HEK293 (cell line): ENCODE results near the gene HBEGF.

Source experiments
- EGR2 ChIP-seq: fragments of 450-650 bp; formaldehyde crosslinking; IDR thresholded peaks from 2 replicates; pipeline ENCODE4 v1.5.1; 2016; ENCODE audit warnings: low read depth, missing biosample characterization, missing genetic modification characterization
- GLIS1 ChIP-seq: fragments of 450-650 bp; formaldehyde crosslinking; IDR thresholded peaks from 2 replicates; pipeline ENCODE4 v1.5.1; 2016; ENCODE audit warnings: missing biosample characterization, missing genetic modification characterization
- IKZF3 ChIP-seq: fragments of 450-650 bp; IDR thresholded peaks from 2 replicates; pipeline ENCODE4 v1.5.0; 2018; ENCODE audit warnings: missing biosample characterization, mild to moderate bottlenecking, missing genetic modification characterization, moderate library complexity
- KLF1 ChIP-seq: fragments of 450-650 bp; formaldehyde crosslinking; IDR thresholded peaks from 2 replicates; pipeline ENCODE4 v1.5.1; 2016; ENCODE audit warnings: missing biosample characterization, missing genetic modification characterization
- KLF10 ChIP-seq: fragments of 450-650 bp; IDR thresholded peaks from 2 replicates; pipeline ENCODE4 v1.5.1; 2018; ENCODE audit warnings: missing biosample characterization, mild to moderate bottlenecking, missing genetic modification characterization
- KLF16 ChIP-seq: fragments of 450-650 bp; formaldehyde crosslinking; IDR thresholded peaks from 2 replicates; pipeline ENCODE4 v1.5.1; 2017; ENCODE audit warnings: missing biosample characterization, missing genetic modification characterization
- MEIS1 ChIP-seq: sonication (generic); formaldehyde crosslinking; IDR thresholded peaks from 2 replicates; pipeline ENCODE4 v1.8.1; 2022; ENCODE audit warnings: missing genetic modification reagents, mild to moderate bottlenecking, borderline replicate concordance
- MZF1 ChIP-seq: fragments of 450-650 bp; formaldehyde crosslinking; IDR thresholded peaks from 2 replicates; pipeline ENCODE4 v1.5.1; 2017; ENCODE audit warnings: missing biosample characterization, missing genetic modification characterization, borderline replicate concordance
- PRDM1 ChIP-seq: fragments of 450-650 bp; formaldehyde crosslinking; IDR thresholded peaks from 2 replicates; pipeline ENCODE4; 2016; ENCODE audit warnings: missing biosample characterization, missing genetic modification characterization
- SP2 ChIP-seq: fragments of 450-650 bp; formaldehyde crosslinking; IDR thresholded peaks from 2 replicates; pipeline ENCODE4 v1.5.1; 2016; ENCODE audit warnings: missing biosample characterization, missing genetic modification characterization
- SP3 ChIP-seq: fragments of 450-650 bp; formaldehyde crosslinking; IDR thresholded peaks from 2 replicates; pipeline ENCODE4 v1.5.1; 2016; ENCODE audit warnings: missing biosample characterization, missing genetic modification characterization
- ZBTB48 ChIP-seq: fragments of 450-650 bp; formaldehyde crosslinking; IDR thresholded peaks from 2 replicates; pipeline ENCODE4 v1.5.1; 2016; ENCODE audit warnings: missing biosample characterization, missing genetic modification characterization
- ZFHX2 ChIP-seq: fragments of 450-650 bp; formaldehyde crosslinking; conservative IDR thresholded peaks from 2 replicates; pipeline ENCODE4 v1.5.1; 2016; ENCODE audit warnings: missing biosample characterization, missing genetic modification characterization
- ZNF10 ChIP-seq: fragments of 450-650 bp; formaldehyde crosslinking; IDR thresholded peaks from 2 replicates; pipeline ENCODE4 v1.5.1; 2017; ENCODE audit warnings: missing biosample characterization, missing genetic modification characterization
- ZNF266 ChIP-seq: fragments of 450-650 bp; formaldehyde crosslinking; IDR thresholded peaks from 2 replicates; pipeline ENCODE4 v1.5.1; 2016; ENCODE audit warnings: missing biosample characterization, missing genetic modification characterization, low read depth
- ZNF274 ChIP-seq, 2 experiments: fragments of 200-500 bp in 1 of 2; fragments of 450-650 bp in 1 of 2; sonication (Bioruptor generic) in 1 of 2; formaldehyde crosslinking in 1 of 2; IDR thresholded peaks; 2 replicates each; pipeline versions ENCODE4 v1.5.1 to v1.6.1; 2014 to 2016; ENCODE audit warnings: borderline replicate concordance in 1 of 2, inconsistent platforms in 1 of 2, low read length in 1 of 2, missing biosample characterization in 1 of 2, missing genetic modification characterization in 1 of 2
- ZNF324 ChIP-seq: fragments of 450-650 bp; formaldehyde crosslinking; IDR thresholded peaks from 2 replicates; pipeline ENCODE4 v1.5.1; 2016; ENCODE audit warnings: missing biosample characterization, missing genetic modification characterization
- ZNF426 ChIP-seq: fragments of 450-650 bp; formaldehyde crosslinking; IDR thresholded peaks from 2 replicates; pipeline ENCODE4 v1.5.1; 2017; ENCODE audit warnings: missing biosample characterization, missing genetic modification characterization, mild to moderate bottlenecking, inconsistent platforms, moderate library complexity
- ZNF610 ChIP-seq: fragments of 450-650 bp; formaldehyde crosslinking; IDR thresholded peaks from 2 replicates; pipeline ENCODE4 v1.5.1; 2016; ENCODE audit warnings: missing biosample characterization, missing genetic modification characterization, borderline replicate concordance
- TF ChIP-seq, protein P1 (sequence below): fragments of 450-650 bp; formaldehyde crosslinking; IDR thresholded peaks from 2 replicates; pipeline ENCODE4 v1.5.1; 2016; ENCODE audit warnings: missing biosample characterization, missing genetic modification characterization
- TF ChIP-seq, protein P2 (sequence below): fragments of 450-650 bp; formaldehyde crosslinking; optimal IDR thresholded peaks from 2 replicates; pipeline ENCODE3; 2016; ENCODE audit warnings: missing biosample characterization, mild to moderate bottlenecking, missing genetic modification characterization
- TF ChIP-seq, protein P3 (sequence below): fragments of 450-650 bp; formaldehyde crosslinking; IDR thresholded peaks from 2 replicates; pipeline ENCODE4 v1.5.1; 2016; ENCODE audit warnings: missing biosample characterization, missing genetic modification characterization
- TF ChIP-seq, protein P4 (sequence below): fragments of 450-650 bp; formaldehyde crosslinking; IDR thresholded peaks from 2 replicates; pipeline ENCODE4 v1.5.1; 2016; ENCODE audit warnings: missing biosample characterization, missing genetic modification characterization, borderline replicate concordance
- TF ChIP-seq, protein P5 (sequence below): fragments of 450-650 bp; formaldehyde crosslinking; IDR thresholded peaks from 2 replicates; pipeline ENCODE4 v1.5.1; 2016; ENCODE audit warnings: missing biosample characterization, missing genetic modification characterization
- TF ChIP-seq, protein P6 (sequence below): fragments of 450-650 bp; formaldehyde crosslinking; IDR thresholded peaks from 2 replicates; pipeline ENCODE4 v1.5.1; 2016; ENCODE audit warnings: missing biosample characterization, missing genetic modification characterization

Gene HBEGF

DNA sequence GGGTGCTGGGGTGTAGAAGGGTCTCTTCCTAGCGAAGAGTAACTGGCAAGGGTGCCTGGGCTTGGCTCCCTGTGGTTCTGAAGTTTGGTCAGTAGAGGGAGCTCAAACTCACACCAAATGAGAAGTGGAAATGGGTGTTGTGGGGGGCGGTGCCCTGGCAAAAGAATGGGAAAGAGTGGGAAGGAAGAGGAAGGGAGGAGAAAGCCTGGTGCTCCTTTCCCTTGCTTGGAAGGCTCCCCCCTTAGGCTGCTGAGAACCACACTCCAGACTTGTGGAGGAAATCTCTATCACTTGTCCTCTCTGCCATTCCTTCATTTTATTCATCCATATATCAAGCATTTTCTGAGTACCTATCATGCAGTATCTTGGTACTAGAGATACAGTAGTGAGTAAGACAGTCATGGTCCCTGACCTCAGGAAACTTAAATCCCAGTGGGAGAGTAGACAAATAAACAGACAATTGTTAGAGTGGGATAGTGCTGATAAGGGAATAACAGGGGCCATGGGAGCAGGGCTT, 26.6 kb upstream of the HBEGF start (continued):
- TF ChIP-seq MZF1 (tag by site-specific recombination), result no peak
- TF ChIP-seq, protein P1, sequence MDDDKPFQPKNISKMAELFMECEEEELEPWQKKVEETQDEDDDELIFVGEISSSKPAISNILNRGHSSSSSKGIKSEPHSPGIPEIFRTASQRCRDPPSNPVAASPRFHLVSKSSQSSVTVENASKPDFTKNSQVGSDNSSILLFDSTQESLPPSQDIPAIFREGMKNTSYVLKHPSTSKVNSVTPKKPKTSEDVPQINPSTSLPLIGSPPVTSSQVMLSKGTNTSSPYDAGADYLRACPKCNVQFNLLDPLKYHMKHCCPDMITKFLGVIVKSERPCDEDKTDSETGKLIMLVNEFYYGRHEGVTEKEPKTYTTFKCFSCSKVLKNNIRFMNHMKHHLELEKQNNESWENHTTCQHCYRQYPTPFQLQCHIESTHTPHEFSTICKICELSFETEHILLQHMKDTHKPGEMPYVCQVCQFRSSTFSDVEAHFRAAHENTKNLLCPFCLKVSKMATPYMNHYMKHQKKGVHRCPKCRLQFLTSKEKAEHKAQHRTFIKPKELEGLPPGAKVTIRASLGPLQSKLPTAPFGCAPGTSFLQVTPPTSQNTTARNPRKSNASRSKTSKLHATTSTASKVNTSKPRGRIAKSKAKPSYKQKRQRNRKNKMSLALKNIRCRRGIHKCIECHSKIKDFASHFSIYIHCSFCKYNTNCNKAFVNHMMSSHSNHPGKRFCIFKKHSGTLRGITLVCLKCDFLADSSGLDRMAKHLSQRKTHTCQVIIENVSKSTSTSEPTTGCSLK (tag by site-specific recombination), result no peak
- no peak for TF ChIP-seq ZNF10 (tag by site-specific recombination)
- TF ChIP-seq, protein P2, sequence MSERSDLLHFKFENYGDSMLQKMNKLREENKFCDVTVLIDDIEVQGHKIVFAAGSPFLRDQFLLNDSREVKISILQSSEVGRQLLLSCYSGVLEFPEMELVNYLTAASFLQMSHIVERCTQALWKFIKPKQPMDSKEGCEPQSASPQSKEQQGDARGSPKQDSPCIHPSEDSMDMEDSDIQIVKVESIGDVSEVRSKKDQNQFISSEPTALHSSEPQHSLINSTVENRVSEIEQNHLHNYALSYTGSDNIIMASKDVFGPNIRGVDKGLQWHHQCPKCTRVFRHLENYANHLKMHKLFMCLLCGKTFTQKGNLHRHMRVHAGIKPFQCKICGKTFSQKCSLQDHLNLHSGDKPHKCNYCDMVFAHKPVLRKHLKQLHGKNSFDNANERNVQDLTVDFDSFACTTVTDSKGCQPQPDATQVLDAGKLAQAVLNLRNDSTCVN (tag by site-specific recombination), result peak; percentile 3
- TF ChIP-seq IKZF3 (tag by site-specific recombination), result peak; percentile 85
- TF ChIP-seq ZNF426 (tag by site-specific recombination), result no peak
- peak; percentile 78 for TF ChIP-seq GLIS1 (tag by site-specific recombination)
- TF ChIP-seq PRDM1, result peak; percentile 97
- TF ChIP-seq, protein P3, sequence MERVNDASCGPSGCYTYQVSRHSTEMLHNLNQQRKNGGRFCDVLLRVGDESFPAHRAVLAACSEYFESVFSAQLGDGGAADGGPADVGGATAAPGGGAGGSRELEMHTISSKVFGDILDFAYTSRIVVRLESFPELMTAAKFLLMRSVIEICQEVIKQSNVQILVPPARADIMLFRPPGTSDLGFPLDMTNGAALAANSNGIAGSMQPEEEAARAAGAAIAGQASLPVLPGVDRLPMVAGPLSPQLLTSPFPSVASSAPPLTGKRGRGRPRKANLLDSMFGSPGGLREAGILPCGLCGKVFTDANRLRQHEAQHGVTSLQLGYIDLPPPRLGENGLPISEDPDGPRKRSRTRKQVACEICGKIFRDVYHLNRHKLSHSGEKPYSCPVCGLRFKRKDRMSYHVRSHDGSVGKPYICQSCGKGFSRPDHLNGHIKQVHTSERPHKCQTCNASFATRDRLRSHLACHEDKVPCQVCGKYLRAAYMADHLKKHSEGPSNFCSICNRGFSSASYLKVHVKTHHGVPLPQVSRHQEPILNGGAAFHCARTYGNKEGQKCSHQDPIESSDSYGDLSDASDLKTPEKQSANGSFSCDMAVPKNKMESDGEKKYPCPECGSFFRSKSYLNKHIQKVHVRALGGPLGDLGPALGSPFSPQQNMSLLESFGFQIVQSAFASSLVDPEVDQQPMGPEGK (tag by site-specific recombination), result peak; percentile 84
- TF ChIP-seq, protein P4, sequence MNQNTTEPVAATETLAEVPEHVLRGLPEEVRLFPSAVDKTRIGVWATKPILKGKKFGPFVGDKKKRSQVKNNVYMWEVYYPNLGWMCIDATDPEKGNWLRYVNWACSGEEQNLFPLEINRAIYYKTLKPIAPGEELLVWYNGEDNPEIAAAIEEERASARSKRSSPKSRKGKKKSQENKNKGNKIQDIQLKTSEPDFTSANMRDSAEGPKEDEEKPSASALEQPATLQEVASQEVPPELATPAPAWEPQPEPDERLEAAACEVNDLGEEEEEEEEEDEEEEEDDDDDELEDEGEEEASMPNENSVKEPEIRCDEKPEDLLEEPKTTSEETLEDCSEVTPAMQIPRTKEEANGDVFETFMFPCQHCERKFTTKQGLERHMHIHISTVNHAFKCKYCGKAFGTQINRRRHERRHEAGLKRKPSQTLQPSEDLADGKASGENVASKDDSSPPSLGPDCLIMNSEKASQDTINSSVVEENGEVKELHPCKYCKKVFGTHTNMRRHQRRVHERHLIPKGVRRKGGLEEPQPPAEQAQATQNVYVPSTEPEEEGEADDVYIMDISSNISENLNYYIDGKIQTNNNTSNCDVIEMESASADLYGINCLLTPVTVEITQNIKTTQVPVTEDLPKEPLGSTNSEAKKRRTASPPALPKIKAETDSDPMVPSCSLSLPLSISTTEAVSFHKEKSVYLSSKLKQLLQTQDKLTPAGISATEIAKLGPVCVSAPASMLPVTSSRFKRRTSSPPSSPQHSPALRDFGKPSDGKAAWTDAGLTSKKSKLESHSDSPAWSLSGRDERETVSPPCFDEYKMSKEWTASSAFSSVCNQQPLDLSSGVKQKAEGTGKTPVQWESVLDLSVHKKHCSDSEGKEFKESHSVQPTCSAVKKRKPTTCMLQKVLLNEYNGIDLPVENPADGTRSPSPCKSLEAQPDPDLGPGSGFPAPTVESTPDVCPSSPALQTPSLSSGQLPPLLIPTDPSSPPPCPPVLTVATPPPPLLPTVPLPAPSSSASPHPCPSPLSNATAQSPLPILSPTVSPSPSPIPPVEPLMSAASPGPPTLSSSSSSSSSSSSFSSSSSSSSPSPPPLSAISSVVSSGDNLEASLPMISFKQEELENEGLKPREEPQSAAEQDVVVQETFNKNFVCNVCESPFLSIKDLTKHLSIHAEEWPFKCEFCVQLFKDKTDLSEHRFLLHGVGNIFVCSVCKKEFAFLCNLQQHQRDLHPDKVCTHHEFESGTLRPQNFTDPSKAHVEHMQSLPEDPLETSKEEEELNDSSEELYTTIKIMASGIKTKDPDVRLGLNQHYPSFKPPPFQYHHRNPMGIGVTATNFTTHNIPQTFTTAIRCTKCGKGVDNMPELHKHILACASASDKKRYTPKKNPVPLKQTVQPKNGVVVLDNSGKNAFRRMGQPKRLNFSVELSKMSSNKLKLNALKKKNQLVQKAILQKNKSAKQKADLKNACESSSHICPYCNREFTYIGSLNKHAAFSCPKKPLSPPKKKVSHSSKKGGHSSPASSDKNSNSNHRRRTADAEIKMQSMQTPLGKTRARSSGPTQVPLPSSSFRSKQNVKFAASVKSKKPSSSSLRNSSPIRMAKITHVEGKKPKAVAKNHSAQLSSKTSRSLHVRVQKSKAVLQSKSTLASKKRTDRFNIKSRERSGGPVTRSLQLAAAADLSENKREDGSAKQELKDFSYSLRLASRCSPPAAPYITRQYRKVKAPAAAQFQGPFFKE (tag by site-specific recombination), result no peak
- TF ChIP-seq KLF16, result peak; percentile 85
- TF ChIP-seq KLF1 (tag by site-specific recombination), result peak; percentile 52
- peak; percentile 25; the same call in 1 of the 2 replicates for TF ChIP-seq SP2 (tag by site-specific recombination)
- TF ChIP-seq, protein P5, sequence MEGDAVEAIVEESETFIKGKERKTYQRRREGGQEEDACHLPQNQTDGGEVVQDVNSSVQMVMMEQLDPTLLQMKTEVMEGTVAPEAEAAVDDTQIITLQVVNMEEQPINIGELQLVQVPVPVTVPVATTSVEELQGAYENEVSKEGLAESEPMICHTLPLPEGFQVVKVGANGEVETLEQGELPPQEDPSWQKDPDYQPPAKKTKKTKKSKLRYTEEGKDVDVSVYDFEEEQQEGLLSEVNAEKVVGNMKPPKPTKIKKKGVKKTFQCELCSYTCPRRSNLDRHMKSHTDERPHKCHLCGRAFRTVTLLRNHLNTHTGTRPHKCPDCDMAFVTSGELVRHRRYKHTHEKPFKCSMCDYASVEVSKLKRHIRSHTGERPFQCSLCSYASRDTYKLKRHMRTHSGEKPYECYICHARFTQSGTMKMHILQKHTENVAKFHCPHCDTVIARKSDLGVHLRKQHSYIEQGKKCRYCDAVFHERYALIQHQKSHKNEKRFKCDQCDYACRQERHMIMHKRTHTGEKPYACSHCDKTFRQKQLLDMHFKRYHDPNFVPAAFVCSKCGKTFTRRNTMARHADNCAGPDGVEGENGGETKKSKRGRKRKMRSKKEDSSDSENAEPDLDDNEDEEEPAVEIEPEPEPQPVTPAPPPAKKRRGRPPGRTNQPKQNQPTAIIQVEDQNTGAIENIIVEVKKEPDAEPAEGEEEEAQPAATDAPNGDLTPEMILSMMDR (tag by site-specific recombination), result peak; percentile 80
- TF ChIP-seq ZNF274 (IDR thresholded peaks at IDR 0.05; ENCODE audit: low read length), result no peak
- TF ChIP-seq ZNF274 (tag by site-specific recombination; IDR thresholded peaks at IDR 0.05; ENCODE audit: borderline replicate concordance), result no peak
- peak; percentile 76 for TF ChIP-seq ZFHX2 (tag by site-specific recombination)
- TF ChIP-seq ZNF324 (tag by site-specific recombination), result no peak
- TF ChIP-seq SP3 (tag by site-specific recombination), result peak; percentile 54; the same call in 1 of the 2 replicates
- no peak for TF ChIP-seq ZNF266
- peak; percentile 73 for TF ChIP-seq ZBTB48
- TF ChIP-seq MEIS1 (CRISPR knock-in tag), result no peak
- TF ChIP-seq ZNF610 (tag by site-specific recombination), result peak; percentile 65; the same call in 1 of the 2 replicates
- TF ChIP-seq, protein P6, sequence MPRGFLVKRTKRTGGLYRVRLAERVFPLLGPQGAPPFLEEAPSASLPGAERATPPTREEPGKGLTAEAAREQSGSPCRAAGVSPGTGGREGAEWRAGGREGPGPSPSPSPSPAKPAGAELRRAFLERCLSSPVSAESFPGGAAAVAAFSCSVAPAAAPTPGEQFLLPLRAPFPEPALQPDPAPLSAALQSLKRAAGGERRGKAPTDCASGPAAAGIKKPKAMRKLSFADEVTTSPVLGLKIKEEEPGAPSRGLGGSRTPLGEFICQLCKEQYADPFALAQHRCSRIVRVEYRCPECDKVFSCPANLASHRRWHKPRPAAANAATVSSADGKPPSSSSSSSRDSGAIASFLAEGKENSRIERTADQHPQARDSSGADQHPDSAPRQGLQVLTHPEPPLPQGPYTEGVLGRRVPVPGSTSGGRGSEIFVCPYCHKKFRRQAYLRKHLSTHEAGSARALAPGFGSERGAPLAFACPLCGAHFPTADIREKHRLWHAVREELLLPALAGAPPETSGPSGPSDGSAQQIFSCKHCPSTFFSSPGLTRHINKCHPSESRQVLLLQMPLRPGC (tag by site-specific recombination), result no peak
- peak; percentile 66 for TF ChIP-seq KLF10 (tag by site-specific recombination)
- TF ChIP-seq EGR2 (tag by site-specific recombination), result peak; percentile 92
